ENCODE results near the gene PROP1.

GRCh38 chr5:177997846-177998245 is 1.8 kb upstream of the PROP1 start:
- no peak for TF ChIP-seq CTCF (IDR thresholded peaks at IDR 0.05; ENCODE audit: low read depth, low read length)
- no peak for TF ChIP-seq EZH2phosphoT487 (IDR thresholded peaks at IDR 0.05; ENCODE audit: low read depth)

Measured in OCI-LY3 (cell line).